ENCODE measurements around the gene NSMF. TPM values are rescaled to one million over a fixed set of nuclear protein-coding genes. Genes with fewer than 3 reads are reported as not detected.

Gene NSMF
- total RNA-seq, 1 donor from 2014 or later: 11.6 TPM

- DNase-seq: no peak
Measured at GRCh38 chr9:137430723-137431415, 28.3 kb downstream of the NSMF start.

GRCh38 chr9:137429974-137430722 is 29.0 kb downstream of the NSMF start:
- no peak for DNase-seq

- DNase-seq: no peak
Measured at GRCh38 chr9:137429546-137429890, 29.6 kb downstream of the NSMF start.

GRCh38 chr9:137428841-137429545 is 30.1 kb downstream of the NSMF start:
- DNase-seq: no peak

GRCh38 chr9:137428311-137428630 is 30.9 kb downstream of the NSMF start:
- DNase-seq: no peak

- no peak for DNase-seq
Measured at GRCh38 chr9:137427454-137428310, 31.5 kb downstream of the NSMF start.

GRCh38 chr9:137426018-137426681 is 33.0 kb downstream of the NSMF start:
- DNase-seq: no peak

- no peak for DNase-seq
Measured at GRCh38 chr9:137423514-137424291, 35.4 kb downstream of the NSMF start.

GRCh38 chr9:137422604-137423513 is 36.3 kb downstream of the NSMF start, which contains the start of the genes EXD3 and NOXA1:
EXD3 (minus strand) TSS chr9:137423162; CDS start chr9:137395357, 27,805 bp downstream.
NOXA1 (plus strand) TSS chr9:137423393; CDS start chr9:137423530, 137 bp downstream.
- peak; percentile 75 for DNase-seq

GRCh38 chr9:137421838-137422603 is 37.1 kb downstream of the NSMF start:
- DNase-seq: no peak

GRCh38 chr9:137417161-137418021 is 41.7 kb downstream of the NSMF start:
- DNase-seq: no peak

- DNase-seq: no peak
Measured at GRCh38 chr9:137416563-137417151, 42.5 kb downstream of the NSMF start.

- no peak for DNase-seq
Measured at GRCh38 chr9:137416006-137416562, 43.0 kb downstream of the NSMF start.

- DNase-seq: no peak
Measured at GRCh38 chr9:137415451-137415850, 43.7 kb downstream of the NSMF start.

- DNase-seq: no peak
Measured at GRCh38 chr9:137412431-137412830, 46.7 kb downstream of the NSMF start.

- no peak for DNase-seq
Measured at GRCh38 chr9:137411645-137412380, 47.3 kb downstream of the NSMF start.

Data from skin of body (tissue), 2 donors.